ENCODE data around the gene SLC27A3.
A peak's percentile ranks its signal among the peaks of the same experiment; 100 is the strongest.

SLC27A3 gene

GRCh38 chr1:153774780-153775457, at the start of gene SLC27A3:
Gene SLC27A3 (plus strand): TSS chr1:153775407. CDS start chr1:153775498, 91 bp downstream.
- peak; percentile 55 to 75 (median 64) for DNase-seq

- peak; percentile 99 to 100 (median 99) for DNase-seq
Observed at GRCh38 chr1:153727463-153728304, 47.5 kb upstream of the SLC27A3 start, which contains the start of gene INTS3. Gene INTS3 (plus strand): TSS chr1:153728050. CDS start chr1:153728635, 585 bp downstream.

GRCh38 chr1:153728305-153729066, 46.7 kb upstream of the SLC27A3 start:
- peak; percentile 20 to 39 (median 22) for DNase-seq

GRCh38 chr1:153730468-153730988, 44.7 kb upstream of the SLC27A3 start:
- no peak for DNase-seq

- no peak for DNase-seq
Observed at GRCh38 chr1:153733970-153734369, 41.2 kb upstream of the SLC27A3 start.

GRCh38 chr1:153734396-153735089, 40.7 kb upstream of the SLC27A3 start:
- DNase-seq: peak; percentile 59 to 90 (median 83)

- DNase-seq: no peak
Observed at GRCh38 chr1:153735090-153735420, 40.2 kb upstream of the SLC27A3 start.

- no peak for DNase-seq
Observed at GRCh38 chr1:153741986-153742385, 33.2 kb upstream of the SLC27A3 start.

GRCh38 chr1:153742411-153743142, 32.6 kb upstream of the SLC27A3 start:
- peak; percentile 63 to 70 (median 65) for DNase-seq

- DNase-seq: no peak
Observed at GRCh38 chr1:153745417-153745816, 29.8 kb upstream of the SLC27A3 start.

GRCh38 chr1:153746174-153746573, 29.0 kb upstream of the SLC27A3 start:
- DNase-seq: no peak

- DNase-seq: no peak
Observed at GRCh38 chr1:153748903-153749302, 26.3 kb upstream of the SLC27A3 start.

GRCh38 chr1:153749408-153750005, 25.7 kb upstream of the SLC27A3 start:
- peak; percentile 89 to 90 (median 89) for DNase-seq

- no peak for DNase-seq
Observed at GRCh38 chr1:153750026-153750995, 24.9 kb upstream of the SLC27A3 start.

- DNase-seq: no peak
Observed at GRCh38 chr1:153752072-153752471, 23.1 kb upstream of the SLC27A3 start.

- no peak for DNase-seq
Observed at GRCh38 chr1:153752571-153753195, 22.5 kb upstream of the SLC27A3 start.

- no peak for DNase-seq
Observed at GRCh38 chr1:153754266-153754665, 20.9 kb upstream of the SLC27A3 start.

GRCh38 chr1:153760440-153760839, 14.8 kb upstream of the SLC27A3 start:
- no peak for DNase-seq

Measured in suppressor macrophage treated with lipopolysaccharide for 1 hour (primary cell).